ENCODE measurements around the gene CTNND1. TPM values are rescaled to one million over a fixed set of nuclear protein-coding genes. Genes with fewer than 3 reads are reported as not detected.

CTNND1 gene
- total and polyA plus RNA-seq, 10 of the 15 experiments (the other 5 are each of a cell fraction or from before 2014, with no cell fraction given) = 4.7 to 70.0 (median 30.0) TPM

GRCh38 chr11:57801183-57801485 is 39.5 kb downstream of the CTNND1 start:
- BruUV-seq (replicated peaks) = no TSS peak
- no peak overlapping the region for H2AFZ ChIP-seq (ENCODE audit: control insufficient read depth, low read depth, low read length)
- no peaks in the 10 kb centered on the region for H3K9me3 ChIP-seq (replicated peaks; ENCODE audit: control insufficient read depth, insufficient read depth, low read length)
- intact Hi-C loops (cut with micrococcal nuclease; ENCODE audit: unreplicated experiment) (loop anchor here (5.0 kb wide), 1 partner anchor 711 kb away; no protein-coding TSS in a partner anchor), in situ Hi-C loops (cut with MboI) (loop anchor here (5.0 to 25.0 kb wide), 3 partner anchors 139 to 711 kb away; partner anchors contain the start of genes OR5B21 and UBE2L6)
- FAIRE-seq = peak; percentile 78
- ATAC-seq = no peak
- POLR2A ChIA-PET = interaction anchor here (0.5 to 2.5 kb wide), 10 partner anchors 12 to 134 kb away, joined by 3 to 11 read pairs (median 6); partner anchors contain the start of genes BTBD18, CTNND1 and SELENOH
- H3K9ac ChIP-seq (ENCODE audit: control insufficient read depth, insufficient read depth, low read length) = no peak overlapping the region
- H3K4me1 ChIP-seq (ENCODE audit: control insufficient read depth, insufficient read depth, low read length) = no peaks in the 10 kb centered on the region; the same call in 1 of the 2 replicates
- H3K27me3 ChIP-seq (replicated peaks in 1 of 2; ENCODE audit: control insufficient read depth in 2 of 2, insufficient read depth in 2 of 2, low read length in 1 of 2) = no peaks in the 10 kb centered on the region
- CTCF ChIA-PET = interaction anchor here (0.9 to 6.7 kb wide), 52 partner anchors 8 to 1357 kb away, joined by 3 to 227 read pairs (median 9); partner anchors contain the start of genes BTBD18, CTNND1, MED19 and SELENOH
- RAD21 ChIA-PET (ENCODE audit: unreplicated experiment) = interaction anchor here (0.6 to 5.1 kb wide), 43 partner anchors 10 to 828 kb away, joined by 3 to 141 read pairs (median 7); partner anchors contain the start of genes BTBD18, CLP1, CTNND1 and MED19
- H3K79me2 ChIP-seq (ENCODE audit: control insufficient read depth, insufficient read depth, low read length) = peaks cover 9% of the 10 kb centered on the region
- no peak overlapping the region for H3K4me2 ChIP-seq (ENCODE audit: control insufficient read depth, insufficient read depth)
- DNase-seq (ENCODE audit: low read depth, low spot score) = no peak
- SMC1A ChIA-PET (ENCODE audit: uncharacterized antibody, unreplicated experiment) = interaction anchor here (0.6 to 6.4 kb wide), 48 partner anchors 8 to 723 kb away, joined by 3 to 143 read pairs (median 7); partner anchors contain the start of genes BTBD18, CLP1, CTNND1 and MED19
- no peak overlapping the region for H3K4me3 ChIP-seq
- H3K36me3 ChIP-seq (ENCODE audit: control insufficient read depth in 2 of 2, insufficient read depth in 2 of 2, low read length in 1 of 2) = peaks cover 19 to 21% of the 10 kb centered on the region in 2 experiments
- no peak overlapping the region for H3K27ac ChIP-seq (ENCODE audit: control insufficient read depth, insufficient read depth)
- no peaks in the 10 kb centered on the region for H4K20me1 ChIP-seq (ENCODE audit: control insufficient read depth, insufficient read depth)
- TF ChIP-seq BCL11A (IDR thresholded peaks at IDR 0.05; ENCODE audit: low read depth, low read length) = no peak
- TF ChIP-seq NR2C2 (IDR thresholded peaks at IDR 0.05; ENCODE audit: borderline replicate concordance, control insufficient read depth, insufficient read length, low read depth) = no peak
- no peak for TF ChIP-seq MYB (IDR thresholded peaks at IDR 0.05; ENCODE audit: borderline replicate concordance, low read depth, low read length)
- no peak for TF ChIP-seq SMC3 (IDR thresholded peaks at IDR 0.05; ENCODE audit: borderline replicate concordance, low read length)
- TF ChIP-seq SUPT20H (IDR thresholded peaks at IDR 0.05; ENCODE audit: borderline replicate concordance, control insufficient read depth, low read depth, low read length) = no peak
- TF ChIP-seq ELK1 (IDR thresholded peaks at IDR 0.05; ENCODE audit: low read depth, low read length) = no peak
- TF ChIP-seq CEBPZ (IDR thresholded peaks at IDR 0.05; ENCODE audit: low read depth, low read length) = no peak
- TF ChIP-seq PML (IDR thresholded peaks at IDR 0.05; ENCODE audit: low read length) = no peak
- TF ChIP-seq BCLAF1 (IDR thresholded peaks at IDR 0.05) = no peak
- no peak for TF ChIP-seq TBL1XR1 (IDR thresholded peaks at IDR 0.05; ENCODE audit: low read depth, low read length)
- TF ChIP-seq TAF1 (IDR thresholded peaks at IDR 0.05; ENCODE audit: borderline replicate concordance, low read depth, low read length) = no peak
- no peak for TF ChIP-seq WRNIP1 (IDR thresholded peaks at IDR 0.05; ENCODE audit: borderline replicate concordance, low read depth, low read length)
- no peak for TF ChIP-seq YBX1 (IDR thresholded peaks at IDR 0.05)
- TF ChIP-seq KDM1A (IDR thresholded peaks at IDR 0.05; ENCODE audit: borderline replicate concordance) = no peak
- no peak for TF ChIP-seq MTA2 (IDR thresholded peaks at IDR 0.05; ENCODE audit: low read depth)
- TF ChIP-seq SUZ12 (IDR thresholded peaks at IDR 0.05; ENCODE audit: unreplicated experiment) = no peak
- TF ChIP-seq EED (IDR thresholded peaks at IDR 0.05; ENCODE audit: low read depth) = no peak

Data from GM12878 (cell line).